ENCODE measurements around the gene GRIK4. TPM values are rescaled to one million over a fixed set of nuclear protein-coding genes. Genes with fewer than 3 reads are reported as not detected.

The GRIK4 gene
- total RNA-seq, 2 donors from 2014 or later = not detected

- ATAC-seq = no peak
- no peak for DNase-seq (ENCODE audit: low spot score in 2 of 2)
- Mint-ChIP-seq H3K36me3 (no peaks in the 10 kb centered on the region), H3K27ac (no peak overlapping the region), H3K9me3 (no peaks in the 10 kb centered on the region)
Measured at GRCh38 chr11:120648771-120649170, 137.2 kb downstream of the GRIK4 start.

DNA sequence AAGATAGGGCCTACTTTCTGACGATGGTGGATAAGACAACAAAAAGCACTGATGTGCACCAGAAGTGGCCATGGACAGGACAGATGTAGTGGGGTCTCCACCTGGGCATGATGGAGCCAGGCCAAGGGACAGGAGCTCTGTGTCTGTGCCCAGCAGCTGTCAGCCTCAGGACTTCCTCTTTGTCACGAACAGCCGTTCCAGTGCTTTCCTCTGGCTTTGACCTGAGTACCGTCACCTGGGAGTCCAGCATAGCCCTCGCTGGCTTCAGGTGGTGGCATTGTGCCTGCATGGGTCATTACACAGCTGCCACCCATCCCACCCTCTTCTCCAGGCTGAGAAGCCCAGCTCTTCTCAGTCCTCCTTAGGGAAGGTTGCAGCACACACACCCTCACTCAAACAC is 137.8 kb downstream of the GRIK4 start:
- Mint-ChIP-seq H3K9me3 (no peaks in the 10 kb centered on the region), H3K36me3 (no peaks in the 10 kb centered on the region), H3K27ac (no peak overlapping the region)
- DNase-seq (ENCODE audit: low spot score in 2 of 2) (no peak), ATAC-seq (no peak)

DNA sequence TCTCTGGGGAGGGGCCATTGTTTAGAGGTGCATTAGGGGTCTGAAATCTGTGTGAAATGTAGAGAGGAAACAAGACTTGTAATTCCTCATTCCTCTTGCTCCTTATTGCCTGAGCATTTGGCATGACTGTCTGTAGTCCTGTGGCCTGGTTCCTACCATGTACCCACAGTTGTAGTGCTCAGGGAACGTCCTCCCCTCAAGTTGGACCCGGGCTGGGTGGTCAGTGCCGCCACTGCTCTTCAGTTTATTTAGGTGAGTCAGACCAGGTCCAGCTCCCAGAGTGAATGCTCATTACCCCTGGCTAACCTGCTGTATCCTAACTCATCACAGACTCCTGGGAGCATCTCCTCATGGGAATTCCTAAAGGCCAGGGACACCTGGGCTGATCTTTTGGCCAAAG is 139.8 kb downstream of the GRIK4 start:
- Mint-ChIP-seq H3K36me3 (no peaks in the 10 kb centered on the region), H3K27ac (no peak overlapping the region), H3K9me3 (no peaks in the 10 kb centered on the region)
- ATAC-seq = no peak
- DNase-seq (ENCODE audit: low spot score in 2 of 2) = no peak

DNA sequence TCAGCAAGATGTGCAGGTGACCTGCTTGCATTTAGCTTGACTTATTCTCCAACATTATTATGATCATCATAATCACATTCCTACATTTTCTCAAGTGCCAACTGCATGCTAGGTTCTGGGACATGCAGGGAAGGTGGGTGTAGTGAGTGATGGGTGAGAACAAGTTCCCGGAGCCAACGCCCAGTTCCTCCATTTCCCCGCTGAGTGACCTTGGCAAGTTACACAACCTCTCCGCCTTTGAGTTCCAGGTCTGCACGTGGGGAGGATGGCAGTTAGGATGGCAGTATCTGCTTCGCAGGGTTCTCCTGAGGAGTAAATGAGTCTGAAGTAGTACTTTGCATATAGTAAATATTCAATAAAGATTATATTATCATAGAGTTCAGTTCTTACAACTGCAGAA is 140.3 kb downstream of the GRIK4 start:
- ATAC-seq (no peak), DNase-seq (ENCODE audit: low spot score in 2 of 2) (no peak)
- Mint-ChIP-seq H3K27ac (no peak overlapping the region), H3K9me3 (no peaks in the 10 kb centered on the region), H3K36me3 (no peaks in the 10 kb centered on the region)

DNA sequence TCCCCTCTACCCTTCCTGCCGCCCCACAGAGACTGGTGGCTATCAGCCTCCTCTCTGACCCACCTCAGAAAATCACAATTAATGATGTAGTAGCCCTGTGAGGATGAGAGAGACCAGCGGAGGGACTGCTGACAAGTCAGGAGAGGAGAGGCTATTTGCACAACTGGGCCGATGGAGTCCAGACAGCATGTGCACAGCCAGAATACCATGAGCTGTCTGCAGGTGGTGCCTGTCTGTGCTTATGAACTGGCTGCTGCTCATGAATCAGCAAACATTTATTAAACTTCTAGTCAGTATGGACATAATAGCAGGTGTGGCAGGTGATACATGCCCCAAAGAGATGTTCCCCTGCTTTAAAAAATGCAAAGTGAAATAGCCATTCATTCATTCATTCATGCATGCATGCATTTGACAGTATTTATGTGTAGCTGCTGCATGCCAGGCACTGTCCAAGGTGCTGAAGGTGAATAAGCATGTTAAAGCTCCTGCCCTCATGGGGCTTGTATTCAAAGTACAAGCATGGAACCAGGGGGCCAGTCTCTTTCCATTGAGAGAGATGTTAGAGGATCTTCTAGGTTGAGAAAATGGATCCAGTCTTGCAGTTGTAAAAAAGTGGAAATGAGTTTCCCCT is 141.3 kb downstream of the GRIK4 start:
- no peak for DNase-seq (ENCODE audit: low spot score in 2 of 2)
- Mint-ChIP-seq H3K36me3 (no peaks in the 10 kb centered on the region), H3K27ac (no peak overlapping the region), H3K9me3 (no peaks in the 10 kb centered on the region)
- no peak for ATAC-seq

DNA sequence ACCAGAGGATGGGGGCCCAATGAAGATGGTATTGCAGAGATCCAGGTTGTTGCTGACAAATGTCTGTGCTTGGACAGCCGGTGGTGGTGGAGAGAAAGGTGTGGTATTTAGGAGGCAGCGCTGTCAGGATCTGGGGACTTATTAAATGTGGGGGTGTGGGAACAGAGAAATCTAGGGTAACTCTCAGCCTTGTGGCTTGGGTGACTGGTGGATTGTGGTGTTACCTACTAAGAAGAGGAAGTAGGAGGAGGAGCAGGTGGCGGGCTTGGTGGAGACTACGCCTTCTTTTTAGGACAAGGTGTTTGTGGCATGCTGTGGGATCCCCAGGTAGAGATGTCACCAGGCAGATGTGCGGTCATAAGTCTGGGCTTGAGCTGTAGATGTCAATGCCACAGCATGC is 144.0 kb downstream of the GRIK4 start:
- Mint-ChIP-seq H3K9me3 (no peaks in the 10 kb centered on the region), H3K27ac (no peak overlapping the region)

DNA sequence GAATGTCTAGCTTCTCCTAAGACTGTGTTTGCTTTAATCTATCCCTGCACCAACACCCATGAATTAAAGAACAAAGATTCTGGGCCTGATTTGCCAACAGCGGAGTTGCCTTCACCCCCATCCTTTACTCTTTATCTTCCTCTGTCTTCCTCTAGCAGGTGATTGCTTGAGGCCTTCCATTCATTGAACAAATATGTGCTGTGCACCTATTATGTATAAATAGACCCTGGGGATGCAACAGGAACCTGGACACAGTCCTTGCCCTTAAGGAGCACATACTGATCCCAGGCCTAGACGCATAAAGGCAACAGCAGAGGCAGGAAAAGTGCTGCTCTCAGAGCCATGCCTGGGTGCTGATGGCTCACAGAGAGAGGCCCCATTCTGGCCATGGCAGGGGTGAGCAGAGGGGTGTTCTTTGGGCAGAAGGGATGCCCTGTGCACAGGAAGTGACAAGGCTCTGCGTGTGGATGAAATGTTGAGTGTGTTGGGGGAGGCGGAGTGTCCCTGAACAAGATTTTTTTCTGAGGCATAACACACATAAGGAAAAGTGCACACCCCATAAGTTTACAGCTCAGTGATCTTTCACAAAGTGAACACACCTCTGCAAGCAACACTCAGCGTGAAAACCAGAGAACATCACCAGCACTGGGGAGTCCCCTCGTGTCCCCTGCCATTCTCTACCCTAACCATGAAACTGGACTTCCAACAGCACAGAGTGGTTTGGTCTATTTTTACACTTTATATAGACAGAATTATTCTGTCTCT is 145.9 kb downstream of the GRIK4 start:
- Mint-ChIP-seq H3K27ac (no peak overlapping the region), H3K36me3 (no peaks in the 10 kb centered on the region), H3K9me3 (no peaks in the 10 kb centered on the region)
- DNase-seq (ENCODE audit: low spot score in 2 of 2) = no peak
- no peak for ATAC-seq

More for the DNA sequence above, 144.0 kb downstream of the GRIK4 start:
- H3K36me3 Mint-ChIP-seq = no peaks in the 10 kb centered on the region
- ATAC-seq = no peak
- DNase-seq (ENCODE audit: low spot score in 2 of 2) = no peak

- no peaks in the 10 kb centered on the region for H3K36me3 Mint-ChIP-seq
- no peak for ATAC-seq
- H3K27ac Mint-ChIP-seq = no peak overlapping the region
Measured at GRCh38 chr11:120658071-120658423, 146.5 kb downstream of the GRIK4 start.

DNA sequence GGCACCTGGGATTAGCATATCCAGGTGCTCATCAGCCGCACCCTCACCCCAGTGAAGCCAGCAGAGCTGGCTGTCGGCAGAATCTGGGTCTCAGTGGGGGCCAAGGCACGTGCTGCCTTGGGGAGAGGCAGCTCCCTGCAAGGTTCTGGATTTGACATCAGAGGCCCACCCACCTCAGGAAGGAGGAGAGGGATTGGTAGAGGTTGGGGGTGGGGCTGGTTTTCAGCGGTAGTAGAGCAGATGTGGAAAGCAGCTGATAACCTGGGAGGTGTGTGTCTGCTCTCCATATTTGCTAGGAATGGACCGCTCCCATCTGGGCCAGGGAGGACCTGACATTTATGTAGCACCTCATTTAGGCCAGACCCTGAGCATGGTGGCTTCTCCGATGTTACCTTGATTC is 147.5 kb downstream of the GRIK4 start:
- no peaks in the 10 kb centered on the region for H3K36me3 Mint-ChIP-seq
- ATAC-seq (no peak), DNase-seq (ENCODE audit: low spot score in 2 of 2) (no peak)
- no peaks in the 10 kb centered on the region for H3K9me3 Mint-ChIP-seq
- no peak overlapping the region for H3K27ac Mint-ChIP-seq

More at GRCh38 chr11:120658071-120658423, 146.5 kb downstream of the GRIK4 start:
- DNase-seq (ENCODE audit: low spot score in 2 of 2) = no peak
- H3K9me3 Mint-ChIP-seq = no peaks in the 10 kb centered on the region

DNA sequence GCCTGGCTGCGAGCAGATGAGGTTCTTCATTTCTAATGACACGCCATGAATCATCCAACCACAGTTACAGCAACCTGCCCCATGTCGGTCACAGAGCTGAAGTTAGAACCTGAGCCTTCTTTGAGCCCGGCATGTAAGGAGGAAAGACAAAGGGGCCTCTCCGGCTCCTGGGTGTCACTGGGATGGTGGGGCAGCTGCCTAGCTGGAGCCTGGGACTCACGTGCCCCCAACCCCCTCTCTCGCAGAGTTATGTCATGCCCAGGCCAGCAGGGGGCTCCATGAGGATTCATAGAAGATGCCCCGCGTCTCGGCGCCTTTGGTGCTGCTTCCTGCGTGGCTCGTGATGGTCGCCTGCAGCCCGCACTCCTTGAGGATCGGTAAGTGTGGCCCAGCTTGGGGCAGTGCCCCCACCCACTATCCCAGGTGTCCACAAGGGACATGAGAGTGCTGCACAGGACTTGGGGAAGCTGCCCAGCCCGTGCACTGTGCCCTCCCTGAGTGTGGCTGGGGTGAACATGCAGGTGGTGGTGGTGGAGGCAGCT is 148.5 kb downstream of the GRIK4 start:
- Mint-ChIP-seq H3K9me3 (no peaks in the 10 kb centered on the region), H3K36me3 (no peaks in the 10 kb centered on the region), H3K27ac (no peak overlapping the region)
- DNase-seq (ENCODE audit: low spot score in 2 of 2) = peak in 1 of 2 donors; percentile 45
- ATAC-seq = peak; percentile 71 to 80

GRCh38 chr11:120662071-120662676 is 150.6 kb downstream of the GRIK4 start:
- no peaks in the 10 kb centered on the region for H3K9me3 Mint-ChIP-seq

DNA sequence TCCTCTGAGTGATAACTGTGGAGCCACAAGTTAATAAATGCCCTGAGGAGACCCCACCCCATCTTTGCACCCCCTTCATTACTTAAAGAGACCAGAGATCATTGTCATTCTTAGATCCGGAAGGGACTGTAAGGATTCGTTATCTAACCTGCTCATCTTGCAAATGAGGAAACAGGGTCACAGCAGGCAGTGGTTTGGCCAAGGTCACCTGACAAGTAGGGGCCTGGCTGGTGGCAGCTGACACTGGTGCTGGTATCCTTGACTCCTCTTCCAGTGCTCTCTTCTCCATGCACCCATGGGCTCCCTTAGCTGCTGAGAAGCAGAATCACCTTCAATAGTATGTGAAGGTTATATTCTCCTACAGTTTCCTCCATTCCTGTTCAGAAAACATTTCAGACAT is 151.6 kb downstream of the GRIK4 start:
- no peak overlapping the region for H3K27ac Mint-ChIP-seq
- DNase-seq (ENCODE audit: low spot score in 2 of 2) (no peak), ATAC-seq (no peak)
- H3K9me3 Mint-ChIP-seq = no peaks in the 10 kb centered on the region
- no peaks in the 10 kb centered on the region for H3K36me3 Mint-ChIP-seq

More at GRCh38 chr11:120662071-120662676, 150.6 kb downstream of the GRIK4 start:
- DNase-seq (ENCODE audit: low spot score in 2 of 2) (no peak), ATAC-seq (no peak)
- Mint-ChIP-seq H3K36me3 (no peaks in the 10 kb centered on the region), H3K27ac (no peak overlapping the region)

DNA sequence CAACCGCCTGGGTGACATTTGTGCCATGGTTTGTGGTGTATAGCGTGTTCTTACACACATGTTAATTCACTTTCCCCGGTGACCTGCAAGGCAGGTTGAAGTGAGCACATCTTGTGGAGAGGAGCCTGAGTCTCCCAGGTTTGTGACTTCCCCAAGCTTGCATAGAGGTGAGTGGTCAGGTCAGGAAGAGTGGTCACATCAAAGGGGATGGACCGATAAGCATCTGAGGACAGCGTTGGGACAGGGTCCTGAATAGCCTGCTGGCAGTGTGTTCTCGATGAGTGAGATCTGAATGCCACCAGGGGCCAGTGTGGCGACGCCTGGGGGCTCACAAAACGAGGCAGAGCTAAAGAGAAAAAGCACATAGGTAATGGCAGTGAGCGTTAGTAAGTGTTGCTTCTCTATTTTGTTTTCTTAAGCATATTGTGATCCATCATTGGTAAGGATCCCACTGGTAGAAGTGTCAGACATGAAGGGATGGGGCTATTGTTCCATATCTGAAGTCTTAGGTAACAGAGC is 154.6 kb downstream of the GRIK4 start:
- Mint-ChIP-seq H3K27ac (no peak overlapping the region), H3K36me3 (no peaks in the 10 kb centered on the region), H3K9me3 (no peaks in the 10 kb centered on the region)
- ATAC-seq (no peak), DNase-seq (ENCODE audit: low spot score in 2 of 2) (no peak)

- H3K36me3 Mint-ChIP-seq = no peaks in the 10 kb centered on the region
- no peak for ATAC-seq
- H3K9me3 Mint-ChIP-seq = no peaks in the 10 kb centered on the region
- no peak overlapping the region for H3K27ac Mint-ChIP-seq
- no peak for DNase-seq (ENCODE audit: low spot score in 2 of 2)
Measured at GRCh38 chr11:120667281-120667680, 155.7 kb downstream of the GRIK4 start.

- Mint-ChIP-seq H3K27ac (no peak overlapping the region), H3K36me3 (no peaks in the 10 kb centered on the region), H3K9me3 (no peaks in the 10 kb centered on the region)
- DNase-seq (ENCODE audit: low spot score in 2 of 2) (no peak), ATAC-seq (no peak)
Measured at GRCh38 chr11:120667934-120668333, 156.4 kb downstream of the GRIK4 start.

DNA sequence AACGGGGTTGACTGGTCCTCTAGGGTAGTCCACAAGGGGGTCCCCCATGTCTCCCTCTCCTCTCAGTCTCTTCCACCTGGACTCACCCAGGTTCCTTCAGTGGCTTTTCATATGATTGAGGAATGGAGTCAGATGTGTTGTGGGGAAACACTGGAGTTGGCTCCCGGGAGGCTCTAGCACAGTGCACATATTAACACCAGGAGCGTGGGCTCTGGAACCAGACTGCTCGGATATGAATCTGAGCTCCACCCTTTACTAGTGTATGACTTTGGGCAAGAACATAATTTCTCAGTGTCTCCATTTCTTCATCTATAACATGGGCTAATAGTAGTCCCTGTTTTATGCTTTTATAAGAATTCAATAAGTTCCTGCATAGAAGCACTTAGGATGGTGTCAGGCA is 157.0 kb downstream of the GRIK4 start:
- DNase-seq (ENCODE audit: low spot score in 2 of 2) (no peak), ATAC-seq (no peak)
- Mint-ChIP-seq H3K36me3 (no peaks in the 10 kb centered on the region), H3K9me3 (no peaks in the 10 kb centered on the region), H3K27ac (no peak overlapping the region)

DNA sequence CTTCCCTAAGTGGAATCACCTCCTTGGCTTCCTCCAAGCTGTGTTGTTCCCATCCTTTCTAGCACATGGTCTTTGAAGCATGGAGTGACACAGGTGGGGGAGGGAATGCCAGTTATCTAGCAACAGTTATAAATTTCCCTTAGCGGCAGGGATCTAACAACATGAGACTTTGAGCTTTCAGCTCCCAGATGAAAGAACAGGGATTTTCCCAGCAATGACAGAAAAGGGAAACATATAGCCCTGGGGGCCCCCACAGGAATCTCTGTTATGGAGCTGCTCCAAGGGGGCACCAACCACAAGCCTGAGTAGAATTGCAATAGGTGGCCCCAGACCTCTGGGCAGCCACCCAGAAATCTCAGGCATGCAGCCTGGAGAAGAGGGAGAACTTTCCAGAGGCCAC is 163.0 kb downstream of the GRIK4 start:
- H3K27ac Mint-ChIP-seq = no peak overlapping the region
- no peak for ATAC-seq
- no peaks in the 10 kb centered on the region for H3K36me3 Mint-ChIP-seq
- DNase-seq (ENCODE audit: low spot score in 2 of 2) = no peak
- no peaks in the 10 kb centered on the region for H3K9me3 Mint-ChIP-seq
